A375 (cell line): ENCODE results near the gene DAB1. TPM values are rescaled to one million over a fixed set of nuclear protein-coding genes. Genes with fewer than 3 reads are reported as not detected.

ENCODE experiments used
- total RNA-seq: library from RNA; depleted of rRNA; stranded (reverse); fragments of >200 nt; shearing (Covaris generic); gene quantifications from 2 replicates; pipeline ENCODE4 v1.2.3, GENCODE V29; 2014; rRNA removed

DAB1 gene
- total RNA-seq, result not detected in 2 replicates

GRCh38 chr1:57423656-57424211 lies at the start of gene DAB1:
Gene DAB1, minus strand, starts transcription at chr1:57424060. Its CDS starts 133,030 bp downstream, at chr1:57291030.

GRCh38 chr1:56965916-56966697 lies 457.8 kb downstream of the DAB1 start, which contains the start of gene C8B:
Gene C8B, minus strand, starts transcription at chr1:56966015. Its CDS starts 67 bp downstream, at chr1:56965948.

